Activated CD4-positive, alpha-beta memory T cell treated with anti-CD3 and anti-CD28 coated beads, Interleukin-2, amount 10 ng/mL, durations not matched to agents 7 days and 5 days (primary cell): ENCODE data around the gene POLR2I. TPM values are rescaled to one million over a fixed set of nuclear protein-coding genes. Genes with fewer than 3 reads are reported as not detected.
A peak's percentile ranks its signal among the peaks of the same experiment; 100 is the strongest.
"Not testable (repeated sequence)": the region's sequence is repeated elsewhere in the genome, so short reads cannot be mapped to it uniquely, and the experiment has no call there.

ENCODE experiments used
- CTCF ChIA-PET: fragments of 350-600 bp; sonication (Branson Sonifier 250); formaldehyde crosslinking; loops from one replicate; lab custom pipeline; 2021; ENCODE audit warnings: antibody characterized with exemption, inconsistent platforms; lab: Charles Lee
- POLR2A ChIA-PET: fragments of 350-600 bp; sonication (Branson Sonifier 250); formaldehyde crosslinking; loops from one replicate; lab custom pipeline; 2021; ENCODE audit warnings: antibody characterized with exemption; lab: Charles Lee
- DNase-seq: peaks from one replicate; pipeline ENCODE4 v3.0.0-alpha.2; 2020
- H3K27ac Mint-ChIP-seq: one replicate; pipeline ENCODE4 v1.8.0; 2021; ENCODE audit warnings: mild to moderate bottlenecking, mixed read lengths
- H3K27me3 Mint-ChIP-seq: one replicate; pipeline ENCODE4 v1.8.0; 2021; ENCODE audit warnings: mixed read lengths
- H3K36me3 Mint-ChIP-seq: one replicate; pipeline ENCODE4 v1.8.0; 2021; ENCODE audit warnings: low read depth, mixed read lengths
- H3K4me1 Mint-ChIP-seq: one replicate; pipeline ENCODE4 v1.8.0; 2021; ENCODE audit warnings: mixed read lengths
- H3K4me3 Mint-ChIP-seq: one replicate; pipeline ENCODE4 v1.8.0; 2021; ENCODE audit warnings: mild to moderate bottlenecking, mixed read lengths
- H3K9me3 Mint-ChIP-seq: one replicate; pipeline ENCODE4 v1.8.0; 2021; ENCODE audit warnings: mixed read lengths
- total RNA-seq, 2 experiments: library from RNA; stranded (reverse); gene quantifications; one replicate each; pipeline ENCODE4 v1.2.3, GENCODE V29; 2021

The POLR2I gene
- total RNA-seq, 2 experiments from 2014 or later: 47.3 to 57.4 TPM

DNA sequence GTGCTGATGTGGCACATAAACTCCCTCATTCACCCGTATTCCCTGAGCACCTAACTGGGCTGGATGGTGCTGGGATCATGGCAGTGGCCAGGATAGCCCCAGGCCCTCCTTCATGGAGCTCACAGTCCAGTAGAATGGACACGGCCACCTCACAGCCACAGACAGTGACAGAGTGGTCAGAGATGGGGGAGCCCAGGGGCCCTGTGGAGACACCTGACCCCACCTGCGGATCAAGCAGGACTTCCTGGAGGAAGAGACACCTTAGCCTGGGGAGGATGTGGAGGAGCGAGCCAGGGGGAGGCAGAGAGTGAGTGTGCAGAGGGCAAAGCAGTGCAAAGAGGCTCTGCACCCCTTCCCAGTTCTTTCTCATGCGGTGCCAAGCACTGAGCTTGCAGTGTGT, 24.8 kb downstream of the POLR2I start:
- Mint-ChIP-seq H3K27ac (no peak overlapping the region), H3K4me3 (no peak overlapping the region), H3K36me3 (peaks cover 58% of the 10 kb centered on the region), H3K27me3 (no peaks in the 10 kb centered on the region), H3K9me3 (no peaks in the 10 kb centered on the region), H3K4me1 (peaks cover 12% of the 10 kb centered on the region)
- POLR2A ChIA-PET: interaction anchor here (1.1 kb wide), 1 partner anchor 35 kb away, joined by 3 read pairs; the partner anchor contains the start of gene WDR62
- CTCF ChIA-PET: no interaction called here
- no peak for DNase-seq

DNA sequence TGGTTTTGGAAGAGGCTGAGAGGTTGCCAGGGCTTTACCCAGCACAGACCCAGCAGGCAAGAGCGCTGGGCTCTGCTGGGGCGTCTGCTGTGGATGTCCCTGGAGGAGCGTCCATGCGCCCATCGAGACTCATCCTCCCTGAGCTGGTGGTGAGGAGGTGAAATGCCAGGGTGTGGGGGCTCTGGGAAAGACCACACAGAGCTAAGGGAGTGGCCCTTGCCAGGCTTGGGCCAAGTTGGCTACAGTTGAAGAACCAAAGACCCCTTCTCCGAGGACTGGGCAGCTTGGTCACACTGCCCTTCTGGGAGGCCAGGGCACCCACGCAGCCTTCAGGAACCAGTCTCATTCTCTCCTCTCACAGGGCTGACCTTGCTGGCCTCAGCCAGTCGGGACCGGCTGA, 28.3 kb downstream of the POLR2I start:
- ChIA-PET CTCF (no interaction called here), POLR2A (no interaction called here)
- Mint-ChIP-seq H3K36me3 (peaks cover 64% of the 10 kb centered on the region), H3K4me3 (no peak overlapping the region), H3K27ac (no peak overlapping the region), H3K9me3 (no peaks in the 10 kb centered on the region), H3K4me1 (no peaks in the 10 kb centered on the region), H3K27me3 (no peaks in the 10 kb centered on the region)
- no peak for DNase-seq

DNA sequence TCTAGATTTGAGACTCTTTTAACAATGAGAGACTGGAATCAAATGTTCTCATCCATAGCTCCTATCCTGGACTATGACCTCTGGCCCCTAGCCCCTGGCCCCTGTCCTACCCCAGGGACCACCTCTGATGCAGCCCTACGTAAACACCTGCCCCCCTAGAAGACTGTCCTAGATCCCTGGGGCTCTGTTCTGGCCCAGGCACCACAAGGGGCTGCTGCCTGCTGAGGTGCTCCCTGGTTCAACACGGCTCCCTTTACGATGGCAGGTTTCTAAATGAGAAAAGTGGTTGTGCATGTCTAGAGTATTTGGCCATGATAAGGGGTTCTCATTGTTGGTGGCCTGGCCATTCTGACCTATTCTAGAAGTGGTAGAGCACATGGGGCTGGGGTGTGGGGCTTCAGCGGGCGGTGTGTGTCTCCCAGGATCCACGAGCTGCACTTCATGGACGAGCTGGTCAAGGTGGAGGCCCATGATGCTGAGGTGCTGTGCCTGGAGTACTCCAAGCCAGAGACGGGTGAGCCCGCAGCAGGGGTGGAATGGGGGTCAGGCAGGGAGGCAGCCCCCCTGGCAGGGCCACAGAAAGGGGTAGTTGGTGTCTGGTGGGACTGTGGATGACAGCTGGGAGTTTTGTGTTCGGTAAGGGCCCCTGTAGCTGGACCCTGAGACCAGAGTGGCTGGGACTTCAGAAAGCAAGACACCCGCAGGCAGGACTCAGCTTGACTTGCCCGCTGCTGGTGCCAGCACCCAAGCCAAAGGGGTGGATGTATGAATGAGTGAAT, 30.3 kb downstream of the POLR2I start:
- Mint-ChIP-seq H3K27ac (no peak overlapping the region), H3K36me3 (peaks cover 65% of the 10 kb centered on the region), H3K4me1 (no peaks in the 10 kb centered on the region), H3K9me3 (no peaks in the 10 kb centered on the region), H3K27me3 (no peaks in the 10 kb centered on the region), H3K4me3 (no peak overlapping the region)
- no peak for DNase-seq
- CTCF ChIA-PET: no interaction called here
- POLR2A ChIA-PET: no interaction called here

DNA sequence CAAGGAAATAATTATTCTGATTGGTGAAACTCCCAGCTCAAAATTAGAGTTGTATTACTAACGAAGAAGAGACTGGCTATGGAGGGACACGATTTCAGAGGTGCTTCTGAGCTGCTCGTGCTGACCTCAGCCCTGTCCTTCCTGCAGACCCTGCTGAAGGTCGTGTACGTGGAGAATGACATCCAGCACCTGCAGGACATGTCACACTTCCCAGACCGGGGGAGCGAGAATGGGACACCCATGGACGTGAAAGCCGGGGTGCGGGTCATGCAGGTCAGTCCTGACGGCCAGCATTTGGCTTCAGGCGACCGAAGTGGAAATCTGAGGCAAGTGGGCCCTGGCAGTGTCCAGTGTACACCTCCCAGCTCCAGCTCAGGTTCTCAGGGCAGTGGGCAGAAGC, 31.8 kb downstream of the POLR2I start:
- H3K4me3 Mint-ChIP-seq: no peak overlapping the region
- H3K27ac Mint-ChIP-seq: no peak overlapping the region
- H3K27me3 Mint-ChIP-seq: no peaks in the 10 kb centered on the region
- H3K36me3 Mint-ChIP-seq: peaks cover 64% of the 10 kb centered on the region
- POLR2A ChIA-PET: interaction anchor here (1.0 kb wide), 1 partner anchor 9 kb away, joined by 3 read pairs; no protein-coding TSS in a partner anchor
- CTCF ChIA-PET: no interaction called here
- no peak for DNase-seq
- H3K4me1 Mint-ChIP-seq: no peaks in the 10 kb centered on the region
- no peaks in the 10 kb centered on the region for H3K9me3 Mint-ChIP-seq

DNA sequence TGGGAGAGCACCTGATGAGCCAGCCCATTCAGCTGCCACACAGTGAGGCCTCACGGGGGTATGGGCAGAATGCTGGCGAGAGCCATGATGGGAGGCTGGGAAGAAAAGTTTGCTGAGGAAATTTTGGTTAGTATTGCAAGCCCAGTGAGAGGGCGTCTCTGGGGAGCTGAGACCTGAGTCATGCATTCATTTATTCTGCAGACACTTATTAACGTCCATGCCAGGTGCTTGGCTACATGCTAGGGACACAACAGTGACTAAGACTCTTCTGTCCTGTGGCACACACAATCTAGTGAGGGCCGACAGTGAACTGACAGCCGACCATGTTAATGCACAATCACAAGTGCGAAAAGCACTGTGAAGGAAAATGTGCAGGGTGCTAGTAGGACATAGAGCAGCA, 32.8 kb downstream of the POLR2I start:
- Mint-ChIP-seq H3K27me3 (no peaks in the 10 kb centered on the region), H3K4me3 (no peak overlapping the region), H3K9me3 (no peaks in the 10 kb centered on the region), H3K36me3 (peaks cover 69% of the 10 kb centered on the region), H3K27ac (no peak overlapping the region), H3K4me1 (no peaks in the 10 kb centered on the region)
- POLR2A ChIA-PET: no interaction called here
- CTCF ChIA-PET: no interaction called here
- DNase-seq: no peak

DNA sequence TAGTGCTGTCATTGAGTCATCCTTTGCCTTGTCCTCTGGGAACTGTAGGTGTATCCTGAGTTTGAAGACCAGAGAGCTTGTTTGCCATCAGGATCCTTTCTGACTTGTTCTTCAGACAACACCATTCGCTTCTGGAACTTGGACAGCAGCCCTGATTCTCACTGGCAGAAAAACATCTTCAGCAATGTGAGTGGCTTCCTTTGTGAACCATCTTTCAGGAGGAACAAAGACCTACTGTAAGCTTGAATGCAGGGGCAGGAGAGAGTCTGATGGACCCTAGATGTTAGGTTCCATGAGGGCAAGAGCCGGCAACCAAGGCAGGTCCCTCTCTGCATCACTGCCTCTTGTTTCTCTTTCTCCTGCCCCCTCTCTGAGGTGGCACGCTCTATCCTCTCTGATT, 33.3 kb downstream of the POLR2I start:
- Mint-ChIP-seq H3K36me3 (peaks cover 70% of the 10 kb centered on the region), H3K27ac (no peak overlapping the region), H3K4me3 (no peak overlapping the region), H3K9me3 (no peaks in the 10 kb centered on the region), H3K27me3 (no peaks in the 10 kb centered on the region), H3K4me1 (no peaks in the 10 kb centered on the region)
- POLR2A ChIA-PET: no interaction called here
- CTCF ChIA-PET: no interaction called here
- no peak for DNase-seq

DNA sequence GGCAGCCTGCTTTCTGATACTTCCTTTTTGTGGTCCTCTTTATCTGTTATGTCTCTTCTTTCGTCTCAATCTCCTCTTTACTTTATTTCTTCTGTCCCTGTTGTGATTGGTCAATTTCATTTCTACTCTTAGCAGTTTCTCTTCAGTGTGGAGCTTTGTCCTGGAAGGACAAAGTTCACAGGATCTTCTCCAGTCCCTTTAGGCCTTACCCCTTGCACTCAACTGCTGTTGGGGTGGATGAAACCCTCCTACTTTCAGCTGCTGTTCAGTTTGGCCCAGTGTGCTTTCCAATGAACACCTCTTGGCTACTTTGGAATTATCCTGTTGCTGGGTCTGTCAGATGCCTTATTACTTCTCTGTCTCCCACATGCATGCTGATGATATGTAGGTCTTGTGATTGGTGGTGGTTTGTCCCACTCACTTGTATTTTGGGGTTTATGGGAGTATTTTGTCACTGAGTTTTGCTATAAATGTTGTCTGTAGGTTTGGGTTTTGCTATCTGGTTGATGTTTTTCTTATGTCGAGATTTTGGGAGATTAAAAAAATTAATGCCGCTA, 35.2 kb downstream of the POLR2I start:
- Mint-ChIP-seq H3K9me3 (no peaks in the 10 kb centered on the region), H3K27me3 (no peaks in the 10 kb centered on the region), H3K36me3 (peaks cover 65% of the 10 kb centered on the region), H3K27ac (no peak overlapping the region), H3K4me1 (no peaks in the 10 kb centered on the region), H3K4me3 (no peak overlapping the region)
- ChIA-PET CTCF (no interaction called here), POLR2A (no interaction called here)
- DNase-seq: no peak

DNA sequence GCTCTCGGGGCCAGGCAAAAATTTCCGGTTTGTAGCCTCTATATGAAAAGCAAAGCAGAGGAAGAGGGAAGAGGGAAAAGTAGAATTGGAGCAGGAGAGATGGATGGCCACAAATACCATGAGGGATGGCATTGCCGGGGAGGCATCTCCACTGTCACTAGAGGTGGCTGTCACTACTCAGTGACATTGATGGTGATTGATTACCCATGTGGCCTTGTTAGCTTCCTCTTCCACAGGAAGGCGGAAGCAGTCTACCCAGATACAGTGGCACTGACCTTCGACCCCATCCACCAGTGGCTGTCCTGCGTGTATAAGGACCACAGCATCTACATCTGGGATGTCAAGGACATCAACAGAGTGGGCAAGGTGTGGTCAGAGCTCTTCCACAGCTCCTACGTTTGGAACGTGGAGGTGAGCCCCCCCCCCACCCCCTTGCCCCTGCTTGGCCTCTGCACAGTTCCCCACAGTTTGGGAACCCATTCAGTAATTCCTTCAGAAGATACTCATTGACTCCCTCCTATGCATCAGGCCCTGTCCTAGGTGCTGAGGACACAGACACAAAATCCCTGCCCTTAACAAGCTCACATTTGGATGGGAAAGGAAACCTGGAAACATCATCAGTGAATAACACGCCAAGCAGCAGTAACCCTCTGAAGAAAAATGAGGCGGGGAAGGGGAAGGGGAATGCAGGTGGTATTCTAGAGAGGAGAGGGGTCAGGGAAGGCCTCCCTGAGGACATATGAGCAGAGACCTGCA, 41.4 kb downstream of the POLR2I start:
- ChIA-PET CTCF (no interaction called here), POLR2A (interaction anchor here (0.8 kb wide), 1 partner anchor 10 kb away, joined by 3 read pairs; no protein-coding TSS in a partner anchor)
- H3K9me3 Mint-ChIP-seq: no peaks in the 10 kb centered on the region
- H3K4me3 Mint-ChIP-seq: no peak overlapping the region
- no peak for DNase-seq
- H3K27me3 Mint-ChIP-seq: no peaks in the 10 kb centered on the region
- peaks cover 50% of the 10 kb centered on the region for H3K36me3 Mint-ChIP-seq
- no peaks in the 10 kb centered on the region for H3K4me1 Mint-ChIP-seq
- H3K27ac Mint-ChIP-seq: no peak overlapping the region

DNA sequence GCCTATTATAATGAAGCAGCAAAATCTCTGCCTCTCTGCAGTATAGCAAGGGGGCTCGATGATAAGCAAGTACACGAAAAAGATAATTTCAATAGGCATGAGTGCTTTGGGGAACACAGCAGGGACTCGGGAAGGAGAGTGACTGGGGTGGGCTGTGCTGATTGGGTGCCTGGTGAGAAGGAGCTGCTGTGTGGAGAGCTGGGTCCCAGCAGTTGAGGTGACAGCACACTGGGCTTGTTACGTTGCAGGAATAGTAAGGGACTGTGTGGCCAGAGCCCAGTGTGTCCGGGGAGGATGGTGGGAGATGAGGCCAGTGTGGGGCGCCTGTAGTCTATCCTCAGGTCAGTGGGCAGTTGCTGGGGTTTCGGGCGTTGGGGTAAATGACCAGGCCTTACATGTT, 42.6 kb downstream of the POLR2I start:
- no peak for DNase-seq
- Mint-ChIP-seq H3K4me1 (no peaks in the 10 kb centered on the region), H3K36me3 (peaks cover 56% of the 10 kb centered on the region), H3K27ac (peak overlapping the region; percentile 26), H3K4me3 (no peak overlapping the region), H3K9me3 (no peaks in the 10 kb centered on the region), H3K27me3 (no peaks in the 10 kb centered on the region)
- ChIA-PET CTCF (no interaction called here), POLR2A (no interaction called here)

DNA sequence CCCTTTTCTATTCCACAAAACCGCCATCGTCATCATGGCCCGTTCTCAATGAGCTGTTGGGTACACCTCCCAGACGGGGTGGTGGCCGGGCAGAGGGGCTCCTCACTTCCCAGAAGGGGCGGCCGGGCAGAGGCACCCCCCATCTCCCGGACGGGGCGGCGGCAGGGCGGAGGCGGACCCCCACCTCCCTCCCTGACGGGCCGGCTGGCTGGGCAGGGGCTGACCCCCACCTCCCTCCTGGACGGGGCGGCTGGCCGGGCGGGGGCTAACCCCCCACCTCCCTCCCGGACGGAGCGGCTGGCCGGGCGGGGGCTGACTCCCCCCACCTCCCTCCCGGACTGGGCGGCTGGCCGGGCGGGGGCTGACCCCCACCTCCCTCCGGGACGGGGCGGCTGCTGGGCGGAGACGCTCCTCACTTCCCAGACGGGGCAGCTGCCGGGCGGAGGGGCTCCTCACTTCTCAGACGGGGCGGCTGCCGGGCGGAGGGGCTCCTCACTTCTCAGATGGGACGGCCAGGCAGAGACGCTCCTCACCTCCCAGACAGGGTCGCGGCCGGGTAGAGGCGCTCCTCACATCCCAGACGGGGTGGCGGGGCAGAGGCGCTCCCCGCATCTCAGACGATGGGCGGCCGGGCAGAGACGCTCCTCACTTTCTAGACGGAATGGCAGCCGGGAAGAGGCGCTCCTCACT, 45.7 kb downstream of the POLR2I start:
- POLR2A ChIA-PET, H3K9me3 Mint-ChIP-seq, CTCF ChIA-PET, H3K27me3 Mint-ChIP-seq, DNase-seq, H3K4me1 Mint-ChIP-seq, H3K4me3 Mint-ChIP-seq, H3K27ac Mint-ChIP-seq: not testable (repeated sequence)
- peaks cover 68% of the 10 kb centered on the region for H3K36me3 Mint-ChIP-seq

DNA sequence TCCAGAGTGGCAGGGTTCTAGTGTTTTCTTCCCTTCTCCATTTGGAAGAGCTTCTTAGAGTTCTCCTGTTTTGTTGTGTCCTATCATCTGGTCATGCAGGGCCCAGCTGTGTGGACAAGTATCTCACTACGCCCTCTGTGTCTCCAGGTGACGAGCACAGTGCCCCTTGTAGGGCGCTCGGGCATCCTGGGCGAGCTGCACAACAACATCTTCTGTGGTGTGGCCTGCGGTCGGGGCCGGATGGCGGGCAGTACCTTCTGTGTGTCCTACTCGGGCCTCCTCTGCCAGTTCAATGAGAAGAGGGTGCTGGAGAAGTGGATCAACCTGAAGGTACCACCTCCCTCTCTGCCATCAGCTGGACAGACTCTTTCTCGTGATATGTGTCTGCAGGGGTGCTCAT, 47.0 kb downstream of the POLR2I start:
- Mint-ChIP-seq H3K36me3 (peaks cover 66% of the 10 kb centered on the region), H3K27me3 (no peaks in the 10 kb centered on the region), H3K4me1 (no peaks in the 10 kb centered on the region), H3K27ac (no peak overlapping the region), H3K9me3 (no peaks in the 10 kb centered on the region), H3K4me3 (no peak overlapping the region)
- CTCF ChIA-PET: no interaction called here
- DNase-seq: no peak
- POLR2A ChIA-PET: interaction anchor here (1.2 to 3.7 kb wide), 2 partner anchors 9 to 12 kb away, joined by 4 to 18 read pairs; partner anchors contain the start of genes THAP8 and WDR62

DNA sequence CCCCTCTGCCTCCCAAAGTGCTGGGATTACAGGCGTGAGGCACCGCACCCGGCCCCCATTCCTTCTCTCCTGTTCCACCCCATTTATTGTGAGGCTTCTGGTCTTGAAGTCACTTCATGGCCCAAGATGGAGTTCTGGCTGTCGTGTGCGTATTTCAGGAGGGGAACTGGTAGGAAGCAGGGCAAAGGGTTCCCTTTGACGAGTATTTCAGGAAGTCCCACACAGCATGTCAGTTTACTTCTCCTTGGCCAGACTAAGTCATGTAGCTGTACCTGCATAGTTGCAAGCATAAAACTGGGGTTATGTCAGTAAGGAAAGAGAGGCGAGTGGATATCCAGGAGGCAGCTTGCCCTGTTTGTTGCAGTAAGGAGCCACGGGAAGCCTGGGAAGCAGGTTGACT, 49.8 kb downstream of the POLR2I start:
- no peak for DNase-seq
- Mint-ChIP-seq H3K27ac (no peak overlapping the region), H3K4me1 (no peaks in the 10 kb centered on the region), H3K9me3 (no peaks in the 10 kb centered on the region), H3K36me3 (peaks cover 61% of the 10 kb centered on the region), H3K4me3 (no peak overlapping the region), H3K27me3 (no peaks in the 10 kb centered on the region)
- CTCF ChIA-PET: no interaction called here
- POLR2A ChIA-PET: interaction anchor here (3.7 kb wide), 1 partner anchor 10 kb away, joined by 18 read pairs; the partner anchor contains the start of genes THAP8 and WDR62
